Testis (tissue), 3 donors: ENCODE data around the gene MRPL18. TPM values are rescaled to one million over a fixed set of nuclear protein-coding genes. Genes with fewer than 3 reads are reported as not detected.

ENCODE experiments used
- DNase-seq: peaks from one replicate; pipeline ENCODE4 v3.0.0-alpha.2; 2019
- H3K27ac ChIP-seq, 2 donors: fragments of 200-600 bp; sonication (generic); one replicate each; pipeline ENCODE4 v1.5.1; 2019
- H3K27me3 ChIP-seq: fragments of 200-600 bp; sonication (generic); one replicate; pipeline ENCODE4 v1.5.1; 2019
- H3K36me3 ChIP-seq: fragments of 200-600 bp; sonication (generic); one replicate; pipeline ENCODE4 v1.5.1; 2017; ENCODE audit warnings: low read depth; ENCODE audit errors: missing control alignments
- H3K4me1 ChIP-seq: fragments of 200-600 bp; sonication (generic); one replicate; pipeline ENCODE4 v1.5.1; 2019
- H3K4me3 ChIP-seq, 2 donors: fragments of 200-600 bp; sonication (generic); one replicate each; pipeline ENCODE4 v1.5.1; 2017 to 2019
- H3K9me3 ChIP-seq: fragments of 200-600 bp; sonication (generic); one replicate; pipeline ENCODE4 v1.5.1; 2017
- POLR2A ChIP-seq: fragments of 450-650 bp; IDR thresholded peaks from one replicate; pipeline ENCODE4 v1.6.1; 2017; ENCODE audit warnings: antibody characterized with exemption, mild to moderate bottlenecking, moderate library complexity
- WGBS, 2 donors: methylation state at CpG; one replicate each; pipeline ENCODE4 v1.1.5; 2018; 5-methylcytosine and 5-hydroxymethylcytosine counted together
- intact Hi-C: fragments of 100-400 bp; cut with DNase I; formaldehyde crosslinking; loops from one replicate; pipeline ENCODE4 v1.15.1; 2023; ENCODE audit warnings: low total_unique reads
- polyA plus RNA-seq: library from polyadenylated mRNA; stranded (reverse); fragments of 350-450 nt; fragmentation: Illumina TruSeq; extraction: RNeasy Lipid Tissue Mini Kit (QIAGEN cat#74804); gene quantifications from one replicate; pipeline ENCODE4 v1.2.3, GENCODE V29; 2014; ENCODE audit warnings: low read depth, low replicate concordance; ENCODE audit not compliant: insufficient read depth
- small RNA-seq, 2 donors: library from RNA; depleted of rRNA; stranded (forward); fragments of <200 nt; gene quantifications; one replicate each; pipeline ENCODE3, GENCODE V24; 2016
- total RNA-seq, 2 donors: library from RNA; depleted of rRNA; stranded (reverse); fragments of >200 nt; gene quantifications; one replicate each; pipeline ENCODE4 v1.2.3, GENCODE V29; 2016
- TF ChIP-seq, protein P1 (sequence below), 3 experiments: fragments of 450-650 bp in 2 of 3; fragments of 200-600 bp in 1 of 3; sonication (generic) in 1 of 3; IDR thresholded peaks; one replicate each; pipeline ENCODE4 v1.5.1; 2016 to 2019; ENCODE audit warnings: antibody characterized with exemption in 3 of 3, mild to moderate bottlenecking in 2 of 3, moderate library complexity in 1 of 3

MRPL18 gene
- total and polyA plus RNA-seq, 3 donors from 2014 or later, result 60.3 to 73.9 (median 71.3) TPM

DNA sequence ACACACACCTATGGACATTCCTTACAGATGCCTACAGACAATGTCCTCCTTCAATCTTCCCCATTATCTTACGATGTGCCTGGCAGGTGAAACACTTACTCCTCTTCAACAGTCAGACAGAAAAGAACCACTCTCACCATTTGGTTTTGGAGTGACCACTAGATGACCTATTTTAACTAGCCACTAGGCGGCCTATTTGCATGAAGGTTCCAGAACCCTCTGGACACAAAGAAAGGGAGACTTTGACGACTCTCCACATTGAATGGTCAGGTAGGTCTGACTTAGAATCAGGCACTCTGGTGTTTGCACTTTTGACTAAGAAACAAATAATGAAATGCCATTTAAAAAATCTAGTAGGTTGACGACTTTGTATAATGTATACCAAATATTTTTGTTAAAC, 51.8 kb downstream of the MRPL18 start:
- DNase-seq, result no peak
- TF ChIP-seq, protein P1, sequence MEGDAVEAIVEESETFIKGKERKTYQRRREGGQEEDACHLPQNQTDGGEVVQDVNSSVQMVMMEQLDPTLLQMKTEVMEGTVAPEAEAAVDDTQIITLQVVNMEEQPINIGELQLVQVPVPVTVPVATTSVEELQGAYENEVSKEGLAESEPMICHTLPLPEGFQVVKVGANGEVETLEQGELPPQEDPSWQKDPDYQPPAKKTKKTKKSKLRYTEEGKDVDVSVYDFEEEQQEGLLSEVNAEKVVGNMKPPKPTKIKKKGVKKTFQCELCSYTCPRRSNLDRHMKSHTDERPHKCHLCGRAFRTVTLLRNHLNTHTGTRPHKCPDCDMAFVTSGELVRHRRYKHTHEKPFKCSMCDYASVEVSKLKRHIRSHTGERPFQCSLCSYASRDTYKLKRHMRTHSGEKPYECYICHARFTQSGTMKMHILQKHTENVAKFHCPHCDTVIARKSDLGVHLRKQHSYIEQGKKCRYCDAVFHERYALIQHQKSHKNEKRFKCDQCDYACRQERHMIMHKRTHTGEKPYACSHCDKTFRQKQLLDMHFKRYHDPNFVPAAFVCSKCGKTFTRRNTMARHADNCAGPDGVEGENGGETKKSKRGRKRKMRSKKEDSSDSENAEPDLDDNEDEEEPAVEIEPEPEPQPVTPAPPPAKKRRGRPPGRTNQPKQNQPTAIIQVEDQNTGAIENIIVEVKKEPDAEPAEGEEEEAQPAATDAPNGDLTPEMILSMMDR (IDR thresholded peaks at IDR 0.05), result no peak
- TF ChIP-seq POLR2A, result no peak
- WGBS, 2 donors, result 81 to 82% methylated on average over 4 of the region's 4 CpGs
- H3K36me3 ChIP-seq, result no peaks in the 10 kb centered on the region
- H3K27me3 ChIP-seq, result no peaks in the 10 kb centered on the region
- H3K27ac ChIP-seq, result no peak overlapping the region
- peaks cover 3% of the 10 kb centered on the region for H3K4me1 ChIP-seq
- no peaks in the 10 kb centered on the region for H3K9me3 ChIP-seq
- intact Hi-C loops, result no loop called here
- H3K4me3 ChIP-seq, result no peak overlapping the region

DNA sequence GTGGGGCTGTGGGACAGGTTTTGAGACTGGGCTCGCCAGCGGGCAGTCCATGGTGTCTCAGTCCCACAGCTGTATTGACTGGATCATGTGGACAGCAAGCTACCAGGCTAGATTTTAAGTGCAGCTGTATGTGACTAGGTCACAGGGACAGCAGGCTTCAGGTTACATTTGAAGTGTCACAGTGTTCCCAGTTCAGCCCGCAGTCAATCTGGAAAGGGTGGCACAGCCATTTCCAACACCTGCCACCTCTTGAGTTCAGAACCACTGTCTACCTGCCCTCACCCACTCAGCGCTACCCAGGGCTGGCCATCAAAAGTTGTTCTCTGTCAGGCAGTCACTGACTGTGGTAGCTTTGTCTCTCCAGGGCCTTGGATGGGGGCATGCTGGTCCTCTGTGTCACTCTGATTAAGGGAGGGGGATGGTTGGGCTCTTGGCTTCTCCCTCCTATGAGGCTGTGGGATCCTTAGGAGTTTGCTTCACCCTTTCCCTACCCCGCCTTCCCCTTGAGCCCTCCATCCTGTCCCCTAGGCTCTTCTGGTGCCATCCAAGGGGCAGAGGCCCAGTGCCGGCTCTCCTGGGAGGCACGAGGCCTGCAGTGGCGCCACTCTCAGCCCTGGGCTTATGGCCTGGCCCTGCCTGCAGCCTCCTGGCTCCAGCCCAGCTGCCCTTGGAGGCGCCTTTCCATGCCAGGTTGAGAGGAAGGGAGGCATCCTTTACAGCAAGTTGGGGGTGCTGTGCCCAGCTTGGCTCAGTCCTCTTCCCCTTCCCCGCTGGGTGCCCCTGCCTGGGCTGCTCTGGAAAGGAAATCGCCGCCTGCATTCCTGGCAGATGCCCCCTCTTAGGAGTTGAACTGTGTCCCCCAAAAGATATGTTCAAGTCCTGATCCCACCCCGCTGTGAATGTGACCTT, 54.7 kb downstream of the MRPL18 start:
- WGBS, 2 donors, result 84 to 94% methylated on average over 9 to 12 of the region's 13 CpGs
- intact Hi-C loops, result no loop called here
- TF ChIP-seq, protein P1 (IDR thresholded peaks at IDR 0.05), result no peak
- no peak for TF ChIP-seq POLR2A
- H3K27me3 ChIP-seq, result no peaks in the 10 kb centered on the region
- H3K9me3 ChIP-seq, result no peaks in the 10 kb centered on the region
- no peak overlapping the region for H3K4me3 ChIP-seq
- H3K27ac ChIP-seq, result no peak overlapping the region
- H3K36me3 ChIP-seq, result no peaks in the 10 kb centered on the region
- H3K4me1 ChIP-seq, result no peaks in the 10 kb centered on the region
- no peak for DNase-seq

Small RNA genes within 50 kb of the gene (small RNA-seq; reads per million reads assigned to genes)
- gene SNORA20, result 83.5 to 132 reads per million in 2 donors
- gene SNORA29, result 0 reads per million in 2 donors

Other genes starting within 250 kb of the MRPL18 start
- 10 to 100 TPM; 56.5 to 98.5 TPM for gene SOD2, start 97.2 kb upstream of the MRPL18 start, total RNA-seq
- gene SOD2, start 97.2 kb upstream of the MRPL18 start, polyA plus RNA-seq, result 160 TPM
- 10 to 100 TPM; 88.0 to 91.2 TPM for gene WTAP, start 63.0 kb upstream of the MRPL18 start, total RNA-seq
- gene WTAP, start 63.0 kb upstream of the MRPL18 start, polyA plus RNA-seq, result 76.7 TPM
- gene ACAT2, start 28.4 kb upstream of the MRPL18 start, total RNA-seq, result 10 to 100 TPM; 15.8 to 17.1 TPM
- 45.9 TPM for gene ACAT2, start 28.4 kb upstream of the MRPL18 start, polyA plus RNA-seq
- gene TCP1, start 865 bp upstream of the MRPL18 start, total RNA-seq, result 100 to 1,000 TPM; 166 to 200 TPM
- gene TCP1, start 865 bp upstream of the MRPL18 start, polyA plus RNA-seq, result 277 TPM
- gene PNLDC1, start 9.8 kb downstream of the MRPL18 start, total RNA-seq, result 10 to 100 TPM; 11.4 to 19.9 TPM
- gene PNLDC1, start 9.8 kb downstream of the MRPL18 start, polyA plus RNA-seq, result 31.6 TPM
- gene MAS1, start 100.5 kb downstream of the MRPL18 start, total RNA-seq, result under 1 TPM; 0.19 to 0.39 TPM
- gene MAS1, start 100.5 kb downstream of the MRPL18 start, polyA plus RNA-seq, result 0.16 TPM
- gene IGF2R, start 178.6 kb downstream of the MRPL18 start, total RNA-seq, result 100 to 1,000 TPM in 1 of 2 donors, 10 to 100 TPM in 1; 84.6 to 109 TPM
- 47.3 TPM for gene IGF2R, start 178.6 kb downstream of the MRPL18 start, polyA plus RNA-seq